OCI-M2 (cell line): ENCODE data around the gene EIF4G3.

ENCODE experiments used
- DNase-seq: peaks from one replicate; lab custom pipeline; 2025; ENCODE audit not compliant: unreplicated experiment; lab: John Stamatoyannopoulos, UW

The EIF4G3 gene

GRCh38 chr1:20999525-21000244 lies 177.0 kb downstream of the EIF4G3 start:
- no peak for DNase-seq

GRCh38 chr1:20998826-20999225 lies 177.9 kb downstream of the EIF4G3 start:
- no peak for DNase-seq

- no peak for DNase-seq
Observed at GRCh38 chr1:20997602-20998224, 179.0 kb downstream of the EIF4G3 start.

- no peak for DNase-seq
Observed at GRCh38 chr1:20996554-20996953, 180.1 kb downstream of the EIF4G3 start.

GRCh38 chr1:20993716-20994575 lies 182.8 kb downstream of the EIF4G3 start:
- DNase-seq, result no peak

- no peak for DNase-seq
Observed at GRCh38 chr1:20992322-20993056, 184.2 kb downstream of the EIF4G3 start.

GRCh38 chr1:20988943-20989342 lies 187.8 kb downstream of the EIF4G3 start:
- no peak for DNase-seq

- no peak for DNase-seq
Observed at GRCh38 chr1:20987831-20988825, 188.6 kb downstream of the EIF4G3 start.

GRCh38 chr1:20983297-20983889 lies 193.3 kb downstream of the EIF4G3 start:
- no peak for DNase-seq

- no peak for DNase-seq
Observed at GRCh38 chr1:20982316-20982715, 194.4 kb downstream of the EIF4G3 start.

GRCh38 chr1:20981915-20982314 lies 194.8 kb downstream of the EIF4G3 start:
- DNase-seq, result no peak

- DNase-seq, result no peak
Observed at GRCh38 chr1:20980051-20980450, 196.6 kb downstream of the EIF4G3 start.

GRCh38 chr1:20978413-20978812 lies 198.3 kb downstream of the EIF4G3 start:
- no peak for DNase-seq

- DNase-seq, result no peak
Observed at GRCh38 chr1:20975668-20976067, 201.0 kb downstream of the EIF4G3 start.

- DNase-seq, result no peak
Observed at GRCh38 chr1:20974951-20975350, 201.7 kb downstream of the EIF4G3 start.

GRCh38 chr1:20974069-20974468 lies 202.6 kb downstream of the EIF4G3 start:
- no peak for DNase-seq

GRCh38 chr1:20972855-20973254 lies 203.8 kb downstream of the EIF4G3 start:
- DNase-seq, result no peak

GRCh38 chr1:20964540-20965484 lies 211.9 kb downstream of the EIF4G3 start:
- no peak for DNase-seq
